SK-N-MC (cell line): Measurements from ENCODE around the gene TTR.

Experiments used
- DNase-seq: peaks from one replicate; pipeline ENCODE4 v3.0.0-alpha.2; 2011; ENCODE audit warnings: low read depth, low spot score
- H3K27ac ChIP-seq: fragments of 200-600 bp; sonication (generic); 2 replicates; pipeline ENCODE4 v1.5.1; 2016; ENCODE audit warnings: mixed run types
- H3K36me3 ChIP-seq: fragments of 200-600 bp; sonication (generic); 2 replicates; pipeline ENCODE4 v1.6.1; 2017; ENCODE audit warnings: antibody characterized with exemption, low read length, mixed read lengths; ENCODE audit not compliant: insufficient read depth
- H3K4me3 ChIP-seq: fragments of 200-600 bp; sonication (generic); 2 replicates; pipeline ENCODE4 v1.5.1; 2016
- H3K9ac ChIP-seq: fragments of 200-600 bp; sonication (generic); 2 replicates; pipeline ENCODE4 v1.8.0; 2017; ENCODE audit warnings: mixed run types, mixed read lengths; ENCODE audit not compliant: insufficient read length
- H3K9me3 ChIP-seq: fragments of 200-600 bp; sonication (generic); 2 replicates; pipeline ENCODE4 v1.6.1; 2017; ENCODE audit warnings: low read depth, mild to moderate bottlenecking, antibody characterized with exemption, low read length, moderate library complexity, mixed read lengths
- EZH2 ChIP-seq: fragments of 200-600 bp; sonication (generic); IDR thresholded peaks from one replicate; pipeline ENCODE4 v1.6.1; 2017; ENCODE audit warnings: antibody characterized with exemption
- FOXP2 ChIP-seq: optimal IDR thresholded peaks from 2 replicates; pipeline ENCODE3; 2011; ENCODE audit warnings: mild to moderate bottlenecking, moderate library complexity; ENCODE audit not compliant: insufficient read depth; ENCODE audit errors: extremely low read length, control extremely low read depth
- POLR2AphosphoS5 ChIP-seq: IDR thresholded peaks from 2 replicates; pipeline ENCODE4 v1.6.1; 2012; ENCODE audit warnings: mild to moderate bottlenecking, low read depth, low read length, borderline replicate concordance

The TTR gene

DNA sequence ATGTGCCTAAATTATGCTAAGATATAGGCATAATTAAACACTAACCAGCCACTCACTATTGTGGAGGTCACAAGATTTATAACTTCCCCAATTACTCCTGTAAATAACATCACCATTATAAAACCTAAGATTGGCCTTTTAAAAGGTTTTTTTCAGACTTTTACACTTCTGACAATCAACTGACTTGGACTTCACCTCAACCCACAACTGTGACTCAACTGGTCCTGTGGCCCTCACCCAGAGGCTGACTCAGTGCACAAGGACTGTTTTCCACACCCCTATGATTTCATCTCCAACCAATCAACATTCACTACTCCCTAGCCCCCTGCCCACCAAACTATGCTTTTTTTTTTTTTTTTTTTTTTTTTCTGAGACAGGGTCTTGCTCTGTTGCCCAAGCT is 11.6 kb downstream of the TTR start:
- Histone ChIP-seq H3K4me3 (no peak overlapping the region), H3K9me3 (no peaks in the 10 kb centered on the region), H3K27ac (no peak overlapping the region), H3K9ac (no peak overlapping the region), H3K36me3 (no peaks in the 10 kb centered on the region)
- no peak for DNase-seq
- TF ChIP-seq EZH2 (no peak), POLR2AphosphoS5 (no peak), FOXP2 (no peak)

DNA sequence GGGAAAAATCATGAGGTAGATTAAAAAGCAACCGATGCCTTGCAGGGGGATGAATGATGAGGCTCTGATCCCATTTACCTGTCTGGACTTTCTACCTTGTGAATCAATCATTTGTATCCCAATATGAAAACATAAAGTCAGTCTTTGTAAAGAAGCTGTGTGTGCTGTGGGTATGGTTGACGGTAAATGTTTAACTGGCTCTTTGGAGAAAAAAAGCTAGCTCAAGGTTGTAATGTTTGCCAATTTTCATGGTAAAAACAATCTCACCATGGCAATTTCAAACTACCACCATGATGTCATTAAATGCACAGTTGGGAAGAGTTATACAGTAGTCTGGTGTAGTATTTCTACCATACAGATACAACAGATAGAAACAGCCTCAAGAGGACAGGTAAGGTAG is 14.6 kb downstream of the TTR start:
- Histone ChIP-seq H3K27ac (no peak overlapping the region), H3K9me3 (no peaks in the 10 kb centered on the region), H3K4me3 (no peak overlapping the region), H3K36me3 (no peaks in the 10 kb centered on the region), H3K9ac (no peak overlapping the region)
- DNase-seq = no peak
- TF ChIP-seq EZH2 (no peak), FOXP2 (no peak), POLR2AphosphoS5 (no peak)

GRCh38 chr18:31607384-31607783 is 15.7 kb downstream of the TTR start:
- TF ChIP-seq FOXP2 (no peak), POLR2AphosphoS5 (no peak), EZH2 (no peak)
- DNase-seq = no peak
- no peak overlapping the region for H3K4me3 ChIP-seq
- H3K27ac ChIP-seq = no peak overlapping the region
- no peaks in the 10 kb centered on the region for H3K9me3 ChIP-seq
- no peak overlapping the region for H3K9ac ChIP-seq
- H3K36me3 ChIP-seq = no peaks in the 10 kb centered on the region

DNA sequence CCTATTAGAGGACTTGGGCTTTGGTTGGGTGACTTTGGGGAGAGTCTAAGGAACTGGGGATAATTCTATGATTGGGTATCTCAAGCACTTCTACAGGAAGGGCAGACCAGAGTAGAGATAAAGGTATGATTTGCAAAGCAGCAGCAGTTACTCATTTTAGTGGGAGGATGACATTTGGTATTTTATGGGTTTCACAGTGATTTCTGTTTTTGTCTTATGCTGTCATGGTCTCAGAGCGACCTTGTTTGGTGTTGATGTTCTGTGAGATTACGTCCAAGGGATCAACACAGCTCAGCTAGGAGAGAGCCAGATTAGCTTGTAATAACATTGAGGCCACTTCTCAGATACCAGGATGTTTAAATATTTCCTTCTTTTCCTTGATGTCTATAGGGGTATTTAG is 18.2 kb downstream of the TTR start:
- Histone ChIP-seq H3K36me3 (no peaks in the 10 kb centered on the region), H3K27ac (no peak overlapping the region), H3K9me3 (no peaks in the 10 kb centered on the region), H3K4me3 (no peak overlapping the region), H3K9ac (no peak overlapping the region)
- no peak for DNase-seq
- TF ChIP-seq EZH2 = no peak
- no peak for TF ChIP-seq POLR2AphosphoS5

GRCh38 chr18:31610286-31611205 is 18.9 kb downstream of the TTR start:
- H3K36me3 ChIP-seq = no peaks in the 10 kb centered on the region
- H3K9me3 ChIP-seq = no peaks in the 10 kb centered on the region
- H3K9ac ChIP-seq = no peak overlapping the region
- DNase-seq = no peak
- H3K27ac ChIP-seq = no peak overlapping the region
- TF ChIP-seq POLR2AphosphoS5 = no peak
- TF ChIP-seq FOXP2 = no peak
- no peak overlapping the region for H3K4me3 ChIP-seq

- Histone ChIP-seq H3K27ac (no peak overlapping the region), H3K36me3 (no peaks in the 10 kb centered on the region), H3K4me3 (no peak overlapping the region), H3K9ac (no peak overlapping the region), H3K9me3 (no peaks in the 10 kb centered on the region)
- TF ChIP-seq FOXP2 (no peak), EZH2 (no peak), POLR2AphosphoS5 (no peak)
- no peak for DNase-seq
Observed at GRCh38 chr18:31611511-31611910, 19.8 kb downstream of the TTR start.

- Histone ChIP-seq H3K36me3 (no peaks in the 10 kb centered on the region), H3K27ac (no peak overlapping the region), H3K9me3 (no peaks in the 10 kb centered on the region), H3K9ac (no peak overlapping the region), H3K4me3 (no peak overlapping the region)
- DNase-seq = no peak
- TF ChIP-seq FOXP2 = no peak
- no peak for TF ChIP-seq EZH2
- TF ChIP-seq POLR2AphosphoS5 = no peak
Observed at GRCh38 chr18:31612124-31612523, 20.4 kb downstream of the TTR start.

GRCh38 chr18:31614044-31614443 is 22.4 kb downstream of the TTR start:
- Histone ChIP-seq H3K4me3 (no peak overlapping the region), H3K9me3 (no peaks in the 10 kb centered on the region), H3K36me3 (no peaks in the 10 kb centered on the region), H3K9ac (no peak overlapping the region), H3K27ac (no peak overlapping the region)
- TF ChIP-seq FOXP2 (no peak), POLR2AphosphoS5 (no peak), EZH2 (no peak)
- DNase-seq = no peak

GRCh38 chr18:31616586-31616985 is 24.9 kb downstream of the TTR start:
- Histone ChIP-seq H3K27ac (no peak overlapping the region), H3K9me3 (no peaks in the 10 kb centered on the region), H3K36me3 (no peaks in the 10 kb centered on the region), H3K9ac (no peak overlapping the region), H3K4me3 (no peak overlapping the region)
- no peak for DNase-seq
- no peak for TF ChIP-seq EZH2
- TF ChIP-seq POLR2AphosphoS5 = no peak
- TF ChIP-seq FOXP2 = no peak
